ENCODE results near the gene MS4A3.

DNA sequence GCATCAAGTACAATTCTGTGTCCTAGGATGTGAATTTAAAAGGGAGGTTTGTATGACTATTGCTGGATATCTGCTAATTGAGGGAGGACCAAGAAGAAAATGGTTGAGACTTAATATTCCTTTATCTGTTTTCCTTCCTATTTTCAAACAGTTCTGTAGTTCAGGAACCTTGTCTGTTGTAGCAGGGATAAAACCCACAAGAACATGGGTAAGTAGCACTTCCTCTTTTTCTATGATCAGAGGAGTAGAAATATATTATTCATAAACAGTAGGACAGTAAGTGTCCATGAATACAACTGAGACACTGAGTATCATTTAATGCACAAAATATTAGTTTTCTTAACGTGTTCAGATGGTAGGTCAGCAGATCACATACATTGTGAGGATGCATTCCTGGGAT is 7.6 kb downstream of the MS4A3 start:
- no peak for TF ChIP-seq CTCF (conservative IDR thresholded peaks at IDR 0.05; ENCODE audit: low read length)
- TF ChIP-seq EZH2phosphoT487 (IDR thresholded peaks at IDR 0.05; ENCODE audit: borderline replicate concordance, low read depth, low read length): no peak
